Fibroblast of skin of left quadriceps (primary cell): ENCODE measurements around the gene TMEM40.
"Not testable (repeated sequence)": the region's sequence is repeated elsewhere in the genome, so short reads cannot be mapped to it uniquely, and the experiment has no call there.

ENCODE experiments used
- DNase-seq, 2 experiments: peaks; one replicate each; pipeline ENCODE4 v3.0.0-alpha.2; 2013; ENCODE audit warnings: low read depth in 2 of 2

TMEM40 gene

DNA sequence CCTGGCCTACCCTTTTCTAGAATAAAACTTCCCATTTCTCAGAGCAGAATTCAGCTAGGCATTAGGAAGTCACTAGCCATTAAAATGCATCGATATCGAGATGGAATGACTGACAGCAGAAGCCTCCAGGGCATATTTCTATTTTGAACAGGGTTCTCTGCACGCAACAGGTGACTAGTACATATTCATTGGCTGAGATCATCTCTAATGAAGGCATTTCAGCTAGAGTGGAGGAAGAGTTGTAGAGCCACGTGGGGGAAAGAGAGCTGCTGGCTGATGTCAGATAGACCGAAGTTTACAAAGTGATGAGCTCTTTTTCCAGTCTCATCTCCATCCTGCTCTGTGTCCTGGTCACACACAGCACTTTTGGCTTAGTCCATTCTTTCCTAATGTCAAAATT, 7.5 kb downstream of the TMEM40 start:
- no peak for DNase-seq

DNA sequence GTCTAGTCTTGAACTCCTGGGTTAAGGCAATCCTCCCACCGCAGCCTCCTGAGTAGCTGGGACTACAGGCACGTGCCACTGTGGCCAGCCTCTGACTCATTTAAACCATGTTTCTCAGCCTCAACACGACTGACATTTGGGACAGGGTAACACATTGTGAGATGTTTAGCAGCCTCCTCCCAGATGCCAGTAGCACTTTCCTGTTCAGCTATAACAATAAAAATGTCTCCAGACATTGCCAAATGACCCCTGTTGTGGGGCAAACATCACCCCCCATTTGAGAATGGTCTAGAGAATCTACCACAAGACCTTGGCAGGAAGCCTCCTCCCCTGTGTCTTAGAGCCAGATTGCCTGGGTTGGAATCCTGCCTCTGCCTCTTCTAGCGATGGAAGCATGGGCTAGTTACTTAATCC, 8.4 kb downstream of the TMEM40 start:
- DNase-seq: peak; percentile 33 to 36

DNA sequence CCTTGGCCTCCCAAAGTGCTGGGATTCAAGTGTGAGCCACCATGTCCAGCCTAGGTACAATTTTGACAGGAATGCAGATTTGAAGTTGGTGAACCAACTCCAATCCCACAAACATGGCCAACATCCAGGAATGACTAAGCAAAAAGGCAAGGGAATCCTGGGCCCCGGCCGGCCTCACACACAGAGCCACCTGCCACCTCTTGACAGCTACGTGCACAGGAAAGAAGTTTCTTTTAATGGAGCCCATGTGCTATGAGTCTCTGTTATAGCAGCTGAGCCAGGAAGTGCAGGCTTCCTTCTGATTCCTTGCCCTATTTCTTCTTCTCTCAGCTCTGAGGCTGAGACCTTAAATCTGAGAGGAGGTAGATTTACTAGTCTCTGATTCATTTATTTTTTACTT, 8.8 kb downstream of the TMEM40 start:
- DNase-seq: peak; percentile 54 to 61

DNA sequence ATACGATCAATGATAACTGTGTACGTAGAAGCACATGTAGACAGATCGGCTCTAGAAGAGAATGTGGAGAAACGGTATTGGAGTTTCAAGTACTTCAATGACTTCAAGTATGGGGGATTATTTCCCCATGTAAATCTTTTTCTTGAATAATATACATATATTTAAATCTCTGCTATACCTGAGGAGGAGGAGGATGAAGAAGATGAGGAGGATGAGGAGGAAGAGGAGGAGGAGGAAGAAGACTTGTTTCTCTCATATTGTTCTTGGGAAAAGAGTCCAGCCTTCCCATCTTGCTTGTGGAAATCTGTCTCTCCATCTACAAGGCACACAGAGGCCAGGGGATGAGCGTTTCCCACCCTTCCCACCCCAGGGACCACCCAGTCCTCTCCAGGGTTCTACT, 10.6 kb downstream of the TMEM40 start:
- no peak for DNase-seq

DNA sequence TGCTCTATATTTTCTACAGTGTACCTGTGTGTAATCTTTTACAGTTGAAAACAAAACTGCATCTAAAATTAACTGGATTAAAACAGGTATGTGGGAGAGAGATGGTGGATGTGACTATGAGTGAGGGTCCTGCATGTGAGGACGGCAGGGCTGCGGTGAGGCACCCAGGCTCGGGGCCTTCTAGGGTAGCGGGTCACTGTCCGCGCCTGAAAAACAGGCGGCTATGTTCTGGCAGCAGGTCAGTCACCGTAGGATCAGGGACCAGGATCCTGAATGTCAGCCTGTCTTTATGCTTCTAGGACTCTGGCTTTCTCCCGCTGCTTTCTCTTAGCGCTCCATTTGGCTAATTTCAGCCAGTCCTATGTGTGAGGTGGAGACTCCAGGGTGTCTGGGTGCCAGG, 12.6 kb downstream of the TMEM40 start:
- no peak for DNase-seq

DNA sequence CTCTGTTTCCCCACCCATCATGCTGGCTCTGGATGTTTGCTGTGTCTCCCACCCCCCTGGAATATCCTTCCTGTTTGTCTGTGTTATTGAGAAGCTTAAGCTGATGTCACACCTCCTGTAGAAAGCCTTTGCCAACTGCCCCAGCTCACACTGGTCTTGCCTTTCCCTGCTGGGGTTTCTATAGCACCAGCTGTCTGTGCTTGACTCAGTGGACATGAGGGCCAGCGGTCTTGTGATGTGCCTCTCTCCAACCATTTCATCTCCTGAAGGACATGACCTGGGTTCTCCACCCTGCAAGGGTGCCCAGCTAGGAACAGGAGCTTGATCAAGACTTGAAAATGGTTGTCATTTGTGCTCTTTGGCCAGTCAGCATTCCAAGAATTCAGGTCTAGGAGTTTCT, 14.7 kb downstream of the TMEM40 start:
- no peak for DNase-seq

DNA sequence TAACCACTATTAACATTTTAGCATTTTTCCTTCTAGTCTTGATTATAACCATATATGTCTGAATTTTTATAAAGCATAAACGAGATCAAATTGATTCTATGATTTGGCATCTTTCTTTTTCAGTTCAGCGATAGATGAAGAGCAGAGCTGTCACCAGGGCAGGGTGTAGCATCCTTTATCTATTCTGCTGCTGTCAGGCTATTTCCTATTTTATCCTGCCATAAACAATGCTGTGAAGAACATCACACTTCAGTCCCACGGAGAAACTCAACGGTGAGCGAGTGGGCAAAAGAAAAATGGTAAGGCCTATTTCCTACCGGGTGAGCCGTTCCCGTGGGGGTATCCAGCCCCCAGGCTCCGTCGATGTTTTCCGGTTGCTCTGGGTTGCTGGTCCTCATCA, 15.5 kb downstream of the TMEM40 start:
- no peak for DNase-seq

DNA sequence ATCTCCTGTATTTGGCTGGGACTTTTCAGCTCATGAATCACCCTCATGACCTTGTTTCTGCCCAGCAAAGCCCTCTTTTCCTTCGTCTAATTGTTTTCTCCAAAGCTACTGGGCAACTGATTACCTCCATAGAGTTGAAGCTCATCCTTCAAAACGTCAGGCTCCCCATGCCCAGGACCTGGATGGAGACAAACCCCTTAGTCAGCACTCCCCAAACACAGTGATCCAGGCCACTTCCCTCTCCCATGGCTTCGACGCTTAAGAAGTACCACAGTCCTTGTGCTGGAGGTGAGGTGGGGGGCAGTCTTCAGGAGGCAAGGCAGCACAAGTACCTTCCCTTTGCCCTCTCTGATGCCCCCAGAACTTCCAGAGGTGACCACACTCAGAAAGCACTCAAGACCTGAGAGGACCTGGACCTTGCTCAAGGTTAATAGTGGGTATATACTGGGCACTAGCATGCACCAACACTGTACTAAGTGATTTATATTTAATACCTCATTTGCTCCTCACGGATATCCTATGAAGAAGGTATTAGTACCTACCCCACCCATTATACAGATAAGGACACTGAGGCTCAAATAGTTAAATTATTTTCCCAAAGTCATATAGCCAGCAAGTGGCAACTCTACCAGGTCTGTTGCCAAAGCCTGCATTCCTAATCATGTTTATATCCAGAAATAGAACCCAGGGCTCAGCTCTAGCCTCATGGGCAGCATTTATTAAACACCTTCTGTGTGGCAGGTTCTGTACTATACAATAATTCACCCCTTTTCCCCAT, 16.5 kb downstream of the TMEM40 start:
- DNase-seq: no peak

DNA sequence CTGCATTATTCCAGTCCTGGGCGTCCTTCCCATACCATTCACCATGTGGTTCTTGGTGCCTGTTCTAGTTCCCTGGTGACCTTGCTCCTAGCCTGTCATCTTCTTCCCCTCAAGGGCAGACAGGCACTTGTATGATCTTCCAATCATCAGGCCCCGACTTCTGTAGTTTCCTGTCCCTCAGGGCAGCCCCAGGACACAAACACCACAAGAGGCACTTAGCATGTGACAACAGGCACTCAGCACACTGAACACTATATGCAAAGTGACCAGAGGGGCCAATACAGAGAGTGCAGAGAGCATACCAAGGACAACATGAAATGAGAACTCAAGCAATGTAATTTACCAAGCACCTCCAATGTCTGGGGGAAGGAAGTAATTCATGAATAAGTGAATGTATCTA, 17.9 kb downstream of the TMEM40 start:
- DNase-seq: no peak

DNA sequence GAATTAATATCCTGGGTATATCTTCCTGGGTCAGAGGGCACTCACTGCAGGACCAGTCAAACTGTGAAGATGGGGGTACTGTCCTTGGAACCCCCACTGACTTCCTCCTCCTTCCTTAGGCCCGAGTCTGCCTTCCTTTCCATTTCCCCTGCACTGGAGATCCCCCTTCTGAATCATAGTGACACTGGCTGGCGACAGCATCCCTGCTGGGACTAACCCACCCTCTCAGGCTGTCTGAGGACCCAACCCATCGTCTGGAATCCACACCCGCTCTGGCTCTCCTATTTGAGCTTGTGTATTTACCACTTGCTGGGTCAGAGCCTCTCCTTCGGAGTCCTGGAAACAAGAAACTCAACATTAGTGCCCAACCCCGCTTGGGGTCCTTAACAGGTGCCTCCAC, 21.2 kb downstream of the TMEM40 start:
- DNase-seq: no peak

DNA sequence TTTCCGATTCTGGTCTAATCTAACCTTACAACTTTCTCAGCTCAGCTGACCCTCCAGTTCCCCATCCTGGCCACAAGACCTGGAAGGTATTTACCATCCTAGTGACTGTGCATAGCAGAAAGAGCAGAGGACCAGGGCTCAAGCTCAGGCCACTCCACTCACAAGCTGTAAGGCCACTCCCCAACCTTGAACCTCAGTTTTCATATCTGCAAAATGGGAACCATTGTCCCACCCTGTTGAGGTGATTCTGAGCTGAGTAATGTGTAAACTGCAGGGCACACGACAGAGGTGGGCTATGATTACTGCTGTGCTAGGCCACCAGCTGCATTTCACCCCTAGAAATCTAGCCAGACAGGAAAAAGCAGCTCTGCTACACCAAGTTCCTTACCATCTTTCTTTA, 21.7 kb downstream of the TMEM40 start:
- DNase-seq: no peak

DNA sequence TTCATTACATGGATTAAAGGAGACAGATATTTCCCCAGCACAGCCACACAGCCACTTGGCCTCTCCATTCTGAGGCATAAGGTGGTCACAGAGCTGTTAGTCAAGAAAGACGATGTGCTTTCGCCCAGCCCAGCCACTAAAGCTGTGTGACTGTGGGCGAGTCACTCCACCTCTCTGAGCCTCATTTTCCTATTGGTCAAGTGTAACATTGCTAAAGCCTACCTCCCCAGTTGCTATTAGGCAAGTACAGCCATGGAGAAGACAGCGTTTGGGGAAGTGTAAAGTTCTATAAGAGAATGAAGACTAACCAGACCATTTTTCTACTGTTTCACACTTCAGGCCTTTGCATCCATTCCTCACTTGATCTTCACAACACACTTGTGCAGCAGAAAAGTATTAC, 24.1 kb downstream of the TMEM40 start:
- no peak for DNase-seq

DNA sequence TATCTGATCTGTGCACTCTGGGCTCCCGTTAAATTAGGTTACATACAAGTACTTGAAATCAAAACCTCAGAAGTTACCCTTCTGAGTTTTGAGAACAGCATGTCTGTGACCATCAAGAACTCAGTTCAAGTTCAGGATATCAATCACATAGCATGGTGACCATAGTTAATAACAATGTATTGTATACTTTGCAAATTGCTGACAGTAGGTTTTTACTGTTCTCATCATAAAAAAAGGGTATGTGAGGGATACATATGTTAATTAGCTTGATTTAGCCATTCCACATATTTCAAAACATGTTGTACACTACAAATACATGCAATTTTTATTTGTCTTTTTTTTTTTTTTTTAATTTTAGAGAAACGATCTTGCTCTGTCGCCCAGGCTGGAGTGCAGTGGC, 25.5 kb downstream of the TMEM40 start:
- DNase-seq: no peak

DNA sequence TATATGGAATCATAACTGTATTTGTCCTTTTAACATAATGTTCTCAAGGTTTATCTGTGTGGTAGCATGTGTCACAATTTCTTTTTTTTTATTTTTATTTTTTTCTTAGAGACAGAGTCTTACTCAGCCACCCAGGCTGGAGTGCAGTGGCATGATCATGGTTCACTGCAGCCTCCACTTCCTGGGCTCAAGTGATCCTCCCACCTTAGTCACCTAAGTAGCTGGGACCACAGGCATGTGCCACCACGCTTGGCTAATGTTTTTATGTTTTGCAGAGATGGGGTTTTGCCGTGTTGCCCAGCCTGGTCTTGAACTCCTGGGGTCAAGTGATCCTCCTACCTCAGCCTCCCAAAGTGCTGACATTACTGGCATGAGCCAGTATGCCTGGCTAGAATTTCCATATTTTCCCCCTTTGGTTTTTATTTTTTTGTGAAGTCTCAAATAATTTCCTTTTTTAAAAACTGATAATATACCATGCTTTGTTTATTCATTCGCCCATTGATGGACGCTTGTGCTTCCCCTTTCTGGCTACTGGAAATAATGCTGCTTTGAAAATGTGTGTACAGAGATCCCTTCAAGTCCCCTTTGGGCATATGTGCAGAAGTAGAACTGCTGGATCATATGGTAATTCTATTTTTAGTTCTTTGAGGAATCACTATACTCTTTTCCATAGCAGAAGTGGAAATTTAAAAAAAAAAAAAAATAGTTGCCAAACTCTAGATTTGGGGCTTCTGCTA, 28.4 kb downstream of the TMEM40 start:
- no peak for DNase-seq

DNA sequence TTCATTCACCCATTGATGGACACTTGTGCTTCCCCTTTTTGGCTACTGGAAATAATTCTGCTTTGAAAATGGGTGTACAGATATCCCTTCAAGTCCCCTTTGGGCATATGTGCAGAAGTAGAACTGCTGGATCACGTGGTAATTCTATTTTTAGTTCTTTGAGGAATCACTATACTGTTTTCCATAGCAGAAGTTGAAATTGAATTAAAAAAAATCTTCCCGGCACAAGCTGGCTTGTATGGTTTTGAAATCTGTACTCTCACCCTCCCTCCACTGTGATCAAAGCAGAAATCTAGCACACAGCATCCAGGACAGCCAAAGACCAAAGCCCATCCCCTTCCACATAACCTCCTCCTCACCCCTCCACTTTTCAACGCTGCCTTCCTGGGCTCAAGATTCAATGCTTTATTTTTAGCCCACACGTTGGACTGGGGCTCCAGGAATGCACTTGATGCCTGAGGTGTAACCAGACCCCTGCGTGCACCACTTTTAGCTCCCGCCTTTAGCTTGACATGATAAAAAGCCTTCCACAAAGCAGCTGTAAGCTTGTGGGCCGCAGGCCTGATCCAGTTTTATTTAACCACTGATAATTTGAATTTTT, 29.9 kb downstream of the TMEM40 start:
- DNase-seq: peak; percentile 37

DNA sequence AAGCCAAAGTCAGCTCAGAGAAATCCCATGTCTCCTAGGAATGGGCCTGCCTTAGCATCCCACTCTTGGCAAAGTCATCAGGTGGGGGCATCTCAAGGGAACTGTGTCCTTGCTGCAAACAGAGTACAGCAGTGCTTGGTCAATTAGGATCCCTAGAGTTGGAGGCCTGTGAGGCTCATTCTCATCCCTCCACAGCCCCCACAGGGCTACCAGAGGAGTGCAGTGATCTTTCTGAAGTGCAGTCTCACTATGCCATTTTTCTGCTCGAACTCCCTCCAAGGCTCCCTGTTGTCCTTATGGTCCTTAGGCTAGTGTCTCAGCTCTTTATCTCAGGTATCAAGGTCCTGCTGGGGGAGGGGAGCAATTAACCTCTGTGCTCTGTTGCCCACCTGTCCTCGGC, 31.1 kb downstream of the TMEM40 start:
- no peak for DNase-seq

DNA sequence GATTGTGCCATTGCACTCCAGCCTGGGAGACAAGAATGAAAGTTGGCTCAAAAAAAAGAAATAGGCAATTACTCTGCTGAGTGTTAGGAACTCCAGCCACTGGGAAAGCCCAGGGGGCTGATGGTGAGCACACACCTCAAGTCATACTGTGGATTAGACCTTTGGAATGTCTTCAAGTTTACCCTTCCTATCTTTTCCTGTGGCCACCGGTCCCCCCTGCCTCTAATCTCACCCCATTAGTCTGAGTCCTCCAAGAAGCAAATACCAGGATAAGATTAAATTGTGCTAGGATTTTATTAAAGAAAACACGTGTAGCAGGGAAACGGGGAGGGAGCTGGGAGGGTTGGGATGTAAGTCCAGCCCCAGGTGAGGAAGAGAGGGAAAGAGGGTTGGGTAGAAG, 31.6 kb downstream of the TMEM40 start:
- no peak for DNase-seq

DNA sequence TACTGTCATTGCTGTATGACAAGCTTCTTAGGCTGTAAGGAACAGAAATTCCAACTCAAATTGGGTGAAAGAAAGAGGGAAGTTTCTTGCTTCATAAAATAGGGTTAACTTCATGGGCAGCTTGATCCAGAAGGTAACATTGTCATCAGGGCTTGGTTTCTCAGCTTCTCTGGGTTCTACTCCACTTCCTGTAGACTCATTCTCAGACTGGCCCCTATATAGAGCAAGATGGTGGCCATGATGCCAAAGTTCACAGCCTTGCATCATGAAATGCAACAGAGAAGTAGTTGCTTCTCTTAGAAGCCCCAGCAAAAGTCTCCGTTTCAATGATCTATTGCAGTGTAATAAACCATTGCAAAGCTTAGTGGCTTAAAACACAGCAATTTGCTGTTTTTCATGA, 33.6 kb downstream of the TMEM40 start:
- DNase-seq: no peak

DNA sequence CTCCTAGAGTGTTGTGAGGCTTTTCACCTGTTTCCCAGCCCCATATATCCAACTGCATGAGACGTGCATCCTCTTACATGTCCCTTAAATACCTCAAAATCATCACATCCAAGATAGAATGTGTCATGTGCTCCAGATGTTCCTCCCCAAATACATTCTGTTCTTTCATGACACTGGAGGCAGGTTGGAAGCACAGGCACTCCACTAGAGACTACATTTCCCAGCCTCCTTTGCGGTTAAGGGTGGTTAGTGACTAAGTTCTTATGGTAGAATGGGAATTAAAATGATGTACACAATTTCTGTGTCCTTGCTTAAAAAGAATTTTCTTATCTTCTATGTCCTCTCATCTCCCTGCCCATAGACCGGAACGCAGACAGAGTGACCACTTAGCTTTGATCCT, 34.3 kb downstream of the TMEM40 start:
- DNase-seq: no peak

DNA sequence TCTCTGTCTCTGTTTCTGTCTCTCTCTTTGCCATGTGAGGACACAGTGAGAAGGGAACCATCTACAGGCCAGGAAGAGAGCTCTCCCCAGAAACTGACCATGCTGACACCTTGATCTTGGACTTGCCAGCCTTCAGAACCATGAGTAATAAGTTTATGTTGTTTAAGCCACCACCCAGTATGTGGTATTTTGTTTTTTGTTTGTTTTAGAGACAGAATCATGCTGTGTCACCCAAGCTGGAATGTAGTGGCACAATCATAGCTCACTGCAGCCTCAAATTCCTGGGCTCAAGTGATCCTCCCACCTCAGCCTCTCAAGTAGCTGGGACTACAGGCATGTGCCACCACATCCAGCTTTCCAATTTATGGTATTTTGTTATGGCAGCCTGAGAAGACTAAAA, 35.7 kb downstream of the TMEM40 start:
- not testable (repeated sequence) for DNase-seq

DNA sequence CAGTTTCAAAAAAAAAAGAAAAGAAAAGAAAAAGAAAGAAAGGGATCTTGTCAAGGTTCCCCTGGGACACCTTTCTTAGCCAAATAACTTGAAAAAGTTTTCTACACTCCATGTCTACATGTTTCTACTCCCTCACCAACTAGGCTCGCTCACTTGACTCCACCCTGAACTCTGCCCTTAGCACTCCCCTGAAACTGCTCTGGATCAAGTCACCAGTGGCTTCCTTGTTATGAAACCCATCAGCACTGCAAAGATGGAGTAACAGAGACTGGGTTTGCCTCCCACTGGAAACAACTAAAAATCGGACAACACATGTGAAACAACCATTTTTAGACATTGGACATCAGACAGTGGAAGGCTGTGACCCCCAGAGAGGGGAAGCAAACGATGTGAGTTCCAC, 36.8 kb downstream of the TMEM40 start:
- DNase-seq: no peak

DNA sequence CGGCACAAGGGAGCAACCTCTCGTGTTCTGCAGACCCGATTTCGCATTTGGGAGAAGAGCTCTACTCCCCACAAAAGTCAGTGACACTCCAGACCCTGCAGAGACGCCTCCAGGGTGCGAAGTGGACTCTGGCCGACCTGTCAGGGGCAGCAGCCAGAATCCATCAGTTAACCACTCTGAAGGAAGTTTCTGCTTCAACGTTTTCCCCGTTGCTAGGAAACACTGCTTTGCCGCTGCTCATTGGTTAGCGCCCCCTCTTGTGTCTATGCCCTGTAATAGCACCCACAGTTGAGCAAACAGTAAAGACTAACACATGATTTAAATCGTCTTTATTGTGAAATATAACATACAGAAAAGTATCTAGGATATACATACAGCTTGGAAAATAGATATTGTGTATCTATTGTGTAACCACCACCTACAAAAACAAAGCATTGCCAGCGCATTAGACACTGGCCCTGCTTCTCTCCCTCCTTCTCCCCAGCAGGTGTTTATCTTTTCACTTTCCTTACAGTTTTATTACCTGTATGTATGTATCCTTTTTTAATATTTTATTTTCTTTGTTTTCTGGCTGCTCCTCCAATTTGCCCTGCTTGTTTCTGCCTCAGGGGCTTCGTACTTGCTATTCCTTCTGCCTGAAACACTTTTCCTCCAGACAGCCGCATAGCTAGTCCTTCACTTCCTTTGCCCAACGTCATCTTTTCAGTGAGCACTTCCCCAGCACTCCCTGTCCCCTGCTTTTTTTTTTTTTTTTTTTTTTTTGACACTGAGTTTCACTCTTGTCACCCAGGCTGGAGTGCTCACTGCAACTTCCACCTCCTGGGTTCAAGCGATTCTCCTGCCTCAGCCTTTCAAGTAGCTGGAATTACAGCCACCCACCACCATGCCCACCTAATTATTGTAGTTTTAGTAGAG, 38.8 kb downstream of the TMEM40 start:
- peak; percentile 48 to 49 for DNase-seq
